Osteoblast (primary cell): ENCODE data around the gene SORBS2. TPM values are rescaled to one million over a fixed set of nuclear protein-coding genes. Genes with fewer than 3 reads are reported as not detected.

Source experiments
- DNase-seq: peaks from one replicate; pipeline ENCODE4 v3.0.0; 2011; ENCODE audit warnings: low spot score, mixed read lengths; ENCODE audit not compliant: insufficient read length; ENCODE audit errors: missing footprints
- H2AFZ ChIP-seq: 2 replicates; pipeline ENCODE4 v1.6.0; 2011; ENCODE audit warnings: mild to moderate bottlenecking, low read length
- H3K27ac ChIP-seq: 2 replicates; pipeline ENCODE4 v1.5.1; 2011; ENCODE audit warnings: mild to moderate bottlenecking, low read depth, low read length, moderate library complexity
- H3K27me3 ChIP-seq: 2 replicates; pipeline ENCODE4 v1.6.0; 2012; ENCODE audit warnings: mild to moderate bottlenecking, control low read depth, inconsistent platforms, low read length, moderate library complexity; ENCODE audit not compliant: insufficient read depth
- H3K36me3 ChIP-seq: 2 replicates; pipeline ENCODE4 v1.5.1; 2011; ENCODE audit warnings: mild to moderate bottlenecking, low read length, control low read depth, moderate library complexity; ENCODE audit not compliant: insufficient read depth
- H3K4me1 ChIP-seq: 2 replicates; pipeline ENCODE4 v1.5.1; 2011; ENCODE audit warnings: mild to moderate bottlenecking, low read length, control low read depth, moderate library complexity; ENCODE audit not compliant: insufficient read depth
- H3K4me2 ChIP-seq: 2 replicates; pipeline ENCODE4 v1.6.0; 2011; ENCODE audit warnings: mild to moderate bottlenecking, low read length; ENCODE audit not compliant: insufficient read depth
- H3K4me3 ChIP-seq: fragments of 200-600 bp; sonication (generic); 3 replicates; pipeline ENCODE4 v1.5.1; 2012; ENCODE audit warnings: mild to moderate bottlenecking, low read length, inconsistent platforms; ENCODE audit not compliant: insufficient read depth
- H3K79me2 ChIP-seq: 2 replicates; pipeline ENCODE4 v1.6.0; 2012; ENCODE audit warnings: mild to moderate bottlenecking, low read length, control low read depth, inconsistent platforms; ENCODE audit not compliant: insufficient read depth
- H3K9me3 ChIP-seq: 2 replicates; pipeline ENCODE4 v1.5.1; 2011; ENCODE audit warnings: low read depth, low read length, control low read depth
- H4K20me1 ChIP-seq: 2 replicates; pipeline ENCODE4 v1.6.0; 2012; ENCODE audit warnings: mild to moderate bottlenecking, low read length, control low read depth; ENCODE audit not compliant: insufficient read depth
- CTCF ChIP-seq: IDR thresholded peaks from 2 replicates; pipeline ENCODE4 v1.5.1; 2011; ENCODE audit warnings: mild to moderate bottlenecking, low read depth, low read length, moderate library complexity; ENCODE audit errors: extremely low read depth
- total RNA-seq: library from RNA; depleted of rRNA; stranded (reverse); fragments of >200 nt; gene quantifications from 2 replicates; pipeline ENCODE4 v1.2.3, GENCODE V29; 2012

Gene SORBS2
- total RNA-seq, 1 donor = 85.0 TPM

GRCh38 chr4:185797596-185798338 lies 14.2 kb downstream of the SORBS2 start:
- H3K79me2 ChIP-seq = no peaks in the 10 kb centered on the region
- H3K27ac ChIP-seq = no peak overlapping the region
- no peak for DNase-seq
- TF ChIP-seq CTCF = no peak
- no peaks in the 10 kb centered on the region for H4K20me1 ChIP-seq
- H3K4me2 ChIP-seq = no peak overlapping the region
- no peaks in the 10 kb centered on the region for H3K9me3 ChIP-seq
- no peak overlapping the region for H3K4me3 ChIP-seq
- H3K36me3 ChIP-seq = no peaks in the 10 kb centered on the region
- H2AFZ ChIP-seq = no peak overlapping the region
- peaks cover 17% of the 10 kb centered on the region for H3K4me1 ChIP-seq
- H3K27me3 ChIP-seq = no peaks in the 10 kb centered on the region

DNA sequence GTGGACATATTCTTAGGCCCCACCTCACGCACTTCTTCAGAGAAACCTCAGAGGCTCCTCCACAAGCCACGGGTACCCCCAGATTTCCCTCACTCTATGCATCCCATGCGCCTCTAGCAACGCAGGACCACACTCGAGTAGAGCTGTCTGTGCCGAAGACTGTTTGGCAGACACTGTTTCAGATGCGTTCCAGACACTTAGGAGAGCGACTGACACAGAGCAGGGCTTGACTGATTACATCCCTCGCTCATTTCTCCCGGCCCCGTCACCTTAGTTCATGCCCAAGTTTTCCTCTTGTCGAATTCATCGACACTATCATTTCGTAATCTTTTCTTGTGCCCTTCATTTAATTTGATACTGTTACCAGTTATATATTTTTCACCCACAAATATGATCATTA lies 15.0 kb downstream of the SORBS2 start:
- no peaks in the 10 kb centered on the region for H4K20me1 ChIP-seq
- no peak for TF ChIP-seq CTCF
- no peak overlapping the region for H2AFZ ChIP-seq
- no peaks in the 10 kb centered on the region for H3K9me3 ChIP-seq
- H3K4me2 ChIP-seq = no peak overlapping the region
- no peak overlapping the region for H3K27ac ChIP-seq
- H3K4me3 ChIP-seq = no peak overlapping the region
- no peaks in the 10 kb centered on the region for H3K27me3 ChIP-seq
- peaks cover 23% of the 10 kb centered on the region for H3K4me1 ChIP-seq
- H3K79me2 ChIP-seq = no peaks in the 10 kb centered on the region
- H3K36me3 ChIP-seq = no peaks in the 10 kb centered on the region
- no peak for DNase-seq

DNA sequence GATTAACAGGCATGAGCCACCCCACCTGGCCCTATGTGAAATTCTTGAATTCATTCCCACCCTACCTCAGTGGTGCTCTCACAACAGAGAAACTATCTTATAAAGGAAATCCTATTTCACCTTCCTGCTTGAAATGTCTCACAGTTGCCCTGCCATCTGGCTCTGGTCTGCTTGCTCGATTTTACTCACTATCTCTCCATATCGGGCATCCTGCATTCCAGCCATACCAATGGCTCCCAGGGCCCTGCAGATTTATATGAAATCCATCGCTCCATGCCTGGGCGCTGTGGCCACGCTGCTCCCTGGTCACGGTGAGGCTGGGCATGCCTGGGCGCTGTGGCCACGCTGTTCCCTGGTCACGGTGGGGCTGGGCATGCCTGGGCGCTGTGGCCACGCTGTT lies 15.8 kb downstream of the SORBS2 start:
- H3K36me3 ChIP-seq = no peaks in the 10 kb centered on the region
- no peak overlapping the region for H3K4me3 ChIP-seq
- H3K4me2 ChIP-seq = no peak overlapping the region
- H4K20me1 ChIP-seq = no peaks in the 10 kb centered on the region
- peaks cover 25% of the 10 kb centered on the region for H3K4me1 ChIP-seq
- TF ChIP-seq CTCF = no peak
- H3K27me3 ChIP-seq = no peaks in the 10 kb centered on the region
- no peak overlapping the region for H2AFZ ChIP-seq
- no peaks in the 10 kb centered on the region for H3K79me2 ChIP-seq
- no peak for DNase-seq
- no peak overlapping the region for H3K27ac ChIP-seq
- H3K9me3 ChIP-seq = no peaks in the 10 kb centered on the region

GRCh38 chr4:185794637-185795036 lies 17.4 kb downstream of the SORBS2 start:
- no peak for TF ChIP-seq CTCF
- no peak for DNase-seq
- Histone ChIP-seq H3K4me1 (peaks cover 25% of the 10 kb centered on the region), H3K27ac (no peak overlapping the region), H4K20me1 (no peaks in the 10 kb centered on the region), H2AFZ (no peak overlapping the region), H3K36me3 (no peaks in the 10 kb centered on the region), H3K4me3 (no peak overlapping the region), H3K27me3 (no peaks in the 10 kb centered on the region), H3K79me2 (no peaks in the 10 kb centered on the region), H3K9me3 (no peaks in the 10 kb centered on the region), H3K4me2 (no peak overlapping the region)
